GM18499 (cell line): Measurements from ENCODE around the gene FGF14.

Experiments used
- ATAC-seq: cut with Tn5 transposase; IDR thresholded peaks from one replicate; pipeline ENCODE4 v1.9.1; 2021; ENCODE audit warnings: moderate number of reproducible peaks; ENCODE audit not compliant: insufficient read depth, unreplicated experiment

Gene FGF14

DNA sequence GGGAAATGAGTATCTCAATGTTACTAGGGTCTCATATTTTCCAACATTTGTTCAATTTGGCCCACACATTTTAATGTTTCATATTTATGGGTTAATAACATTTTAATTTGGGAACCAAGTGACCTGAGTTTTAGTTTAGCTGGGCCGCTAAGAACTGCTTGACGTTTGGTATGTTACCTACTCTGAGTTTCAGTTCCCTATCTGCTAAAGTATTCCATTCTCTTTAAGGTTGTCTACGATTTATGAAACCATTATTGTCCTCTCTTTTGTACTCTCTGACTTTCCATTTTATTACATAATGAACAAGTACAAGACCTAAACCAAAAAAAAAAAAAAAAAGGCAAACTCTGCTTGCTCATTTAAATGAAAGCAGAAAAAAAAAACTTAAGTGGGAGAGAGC is 89.9 kb downstream of the FGF14 start:
- ATAC-seq: peak; percentile 92

DNA sequence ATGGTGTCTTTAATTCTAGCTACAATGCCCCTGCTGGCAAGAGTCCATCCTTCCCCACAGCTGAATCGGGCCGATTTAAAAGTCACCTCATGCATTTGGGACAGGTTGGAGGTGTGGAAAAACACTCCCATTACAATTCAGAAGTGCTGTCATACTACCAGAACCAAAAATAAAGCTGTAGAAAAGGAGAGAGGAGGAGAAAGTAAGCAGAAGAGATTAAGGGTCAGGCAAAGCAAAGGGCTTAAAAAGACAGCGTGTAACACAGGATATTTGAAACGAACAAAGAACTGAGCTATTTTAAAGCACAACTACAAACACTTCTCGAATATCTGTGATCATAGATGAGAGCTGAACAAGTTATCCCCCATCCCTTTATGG is 90.4 kb downstream of the FGF14 start:
- no peak for ATAC-seq

DNA sequence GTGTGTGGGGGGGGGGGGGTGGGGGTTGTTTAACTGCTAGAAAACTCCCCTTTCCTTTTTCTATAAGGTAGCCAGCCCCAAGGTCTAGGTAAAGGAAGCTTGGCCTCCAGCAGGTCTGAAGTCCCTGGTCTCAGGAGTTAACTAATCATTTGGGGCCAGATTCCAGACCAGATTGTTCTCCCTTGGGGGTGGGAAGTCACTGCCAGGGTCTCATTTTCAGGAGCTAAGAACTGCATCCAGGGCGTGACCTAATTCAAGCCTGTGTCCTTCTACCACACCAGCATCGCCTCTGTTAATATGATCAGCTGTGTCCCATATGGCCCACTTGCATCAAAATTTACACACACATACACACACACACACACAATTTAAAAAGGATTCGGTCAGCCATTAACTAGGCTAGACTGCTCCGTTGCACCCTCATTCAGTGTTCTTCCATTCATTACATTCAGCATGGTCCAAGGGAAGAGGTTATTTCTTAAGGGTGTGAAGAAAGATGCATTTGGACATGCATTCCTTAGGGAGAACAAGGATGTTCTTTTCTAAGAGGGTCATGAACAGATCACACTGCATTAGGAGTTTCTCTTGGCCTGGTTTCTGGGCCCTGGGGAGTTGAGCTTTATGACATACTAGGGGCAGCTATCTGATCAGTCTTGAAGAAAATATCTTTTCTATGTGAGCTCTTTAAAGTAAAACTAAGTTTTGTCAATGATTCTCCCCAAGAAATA is 91.0 kb downstream of the FGF14 start:
- ATAC-seq: no peak

DNA sequence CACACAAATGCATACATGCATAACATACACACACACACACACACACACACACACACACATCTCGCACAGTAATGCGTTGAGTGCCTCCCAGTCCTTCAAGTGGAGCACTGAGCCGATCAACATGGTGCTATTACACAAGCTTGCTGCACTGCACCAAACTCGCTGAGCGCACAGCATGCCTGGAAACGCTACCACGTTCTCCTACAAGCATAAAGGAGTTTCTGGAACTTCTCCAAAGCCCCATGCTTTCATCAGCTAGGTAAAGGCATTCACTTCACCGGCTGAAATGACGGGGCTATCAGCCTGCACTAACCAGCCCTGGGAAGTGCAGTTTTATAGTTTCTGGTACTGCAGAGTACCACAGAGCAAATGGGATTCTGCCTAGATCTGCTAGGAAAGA is 92.7 kb downstream of the FGF14 start:
- no peak for ATAC-seq

DNA sequence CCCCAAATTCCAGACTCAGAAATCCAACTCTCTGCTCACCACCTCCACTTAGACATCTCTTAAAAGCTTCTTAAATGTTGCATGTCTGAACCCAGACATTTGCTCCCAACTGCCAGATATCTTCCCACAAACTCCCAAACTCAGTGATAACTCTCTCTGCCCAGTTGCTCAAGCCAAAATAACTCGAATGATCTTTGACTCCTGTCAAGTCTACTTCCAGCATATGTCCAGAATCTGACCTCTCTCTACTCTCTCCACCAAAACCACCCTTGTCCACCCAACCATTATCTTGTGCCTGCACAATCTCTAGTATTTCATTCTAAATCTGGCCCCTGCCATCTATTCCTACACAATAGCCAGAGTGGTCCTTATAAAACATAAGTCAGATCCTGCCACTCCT is 99.3 kb downstream of the FGF14 start:
- no peak for ATAC-seq

DNA sequence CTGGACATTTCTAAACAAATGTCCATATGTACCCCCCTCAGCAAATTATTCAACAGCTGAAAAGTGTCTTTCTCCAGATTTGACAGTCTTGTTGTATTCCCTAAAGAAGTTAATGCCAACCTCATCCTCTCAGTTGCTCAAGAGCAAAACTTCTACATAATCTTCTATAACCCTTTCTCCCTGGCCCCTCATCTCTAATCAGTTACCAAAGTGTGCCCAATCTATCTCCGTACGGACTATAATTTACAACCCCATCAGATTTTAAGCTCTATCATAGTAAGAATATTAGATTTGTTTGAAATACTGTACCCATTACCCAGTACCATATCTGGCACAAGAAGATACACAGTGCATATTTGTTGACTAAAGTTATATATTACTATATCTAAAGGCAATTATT is 101.5 kb downstream of the FGF14 start:
- ATAC-seq: no peak

DNA sequence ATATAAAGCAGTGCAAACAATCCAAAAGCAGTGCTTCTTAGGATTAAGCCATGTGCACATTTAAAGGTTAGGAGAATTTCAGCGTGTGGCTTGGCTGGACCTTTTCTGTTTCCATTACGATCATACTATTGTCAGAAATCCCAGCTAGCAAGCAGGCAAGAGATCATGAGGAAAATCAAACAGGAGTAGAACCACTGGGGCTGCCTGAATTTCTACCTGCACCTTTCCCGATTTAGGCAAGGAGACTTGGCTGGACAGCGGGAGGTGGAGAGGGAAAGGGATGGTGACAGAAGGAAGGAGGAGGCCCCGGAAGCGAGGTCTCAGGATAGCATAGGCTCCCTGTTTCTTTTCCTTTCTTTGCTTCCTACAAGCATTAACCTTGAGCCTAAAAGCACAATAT is 102.5 kb downstream of the FGF14 start:
- ATAC-seq: no peak

DNA sequence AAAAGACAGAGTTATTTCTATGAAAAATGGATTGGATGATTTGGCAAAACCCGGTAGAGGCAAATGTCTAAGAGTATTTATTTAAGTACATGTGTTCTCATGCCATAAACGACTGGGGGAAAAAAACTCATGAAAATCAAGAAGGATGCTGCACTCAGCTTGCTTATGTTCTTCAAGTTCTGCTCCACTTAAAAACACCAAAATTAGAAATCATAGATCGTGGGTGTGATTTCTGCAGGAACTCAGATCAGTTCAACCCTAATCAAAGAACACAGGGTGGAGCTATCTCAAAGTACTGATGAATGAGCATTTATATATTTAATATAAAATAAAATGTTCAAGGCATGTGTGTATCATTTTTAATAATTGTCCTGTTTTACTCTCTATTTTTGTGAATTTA is 103.8 kb downstream of the FGF14 start:
- ATAC-seq: no peak

DNA sequence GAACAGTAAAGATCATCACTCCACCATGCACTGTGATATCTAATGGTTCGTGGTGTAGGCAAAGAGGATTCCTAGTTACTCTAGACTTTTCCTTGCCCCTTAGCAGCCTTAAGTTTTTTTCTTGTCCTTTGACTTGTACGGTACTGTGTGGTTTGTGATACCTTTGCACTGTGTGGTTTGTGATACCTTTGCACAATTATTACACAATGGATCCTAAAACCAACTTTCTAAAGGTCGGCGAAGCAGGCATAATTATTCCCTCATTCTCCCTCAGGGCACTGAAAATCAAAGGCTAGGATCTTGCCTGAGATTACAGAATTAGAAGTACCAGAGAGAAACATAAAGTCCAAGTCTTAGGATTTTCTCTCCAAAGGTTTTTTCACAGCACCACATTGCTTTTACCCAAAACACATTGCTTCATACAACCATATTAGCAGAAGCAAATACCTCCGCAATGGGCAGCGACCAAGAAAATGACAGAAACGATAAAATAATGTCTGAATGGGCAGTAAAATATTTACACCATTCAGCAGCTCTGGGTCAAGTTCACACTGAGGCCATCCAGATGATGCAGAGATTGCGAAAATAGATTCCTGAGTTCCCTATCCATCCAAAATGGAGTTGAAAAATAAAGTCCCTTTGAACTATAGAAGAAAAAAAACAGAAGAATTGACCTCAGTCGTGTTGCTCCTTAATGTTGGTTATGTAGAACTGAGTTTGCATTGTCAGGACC is 106.4 kb downstream of the FGF14 start:
- no peak for ATAC-seq

DNA sequence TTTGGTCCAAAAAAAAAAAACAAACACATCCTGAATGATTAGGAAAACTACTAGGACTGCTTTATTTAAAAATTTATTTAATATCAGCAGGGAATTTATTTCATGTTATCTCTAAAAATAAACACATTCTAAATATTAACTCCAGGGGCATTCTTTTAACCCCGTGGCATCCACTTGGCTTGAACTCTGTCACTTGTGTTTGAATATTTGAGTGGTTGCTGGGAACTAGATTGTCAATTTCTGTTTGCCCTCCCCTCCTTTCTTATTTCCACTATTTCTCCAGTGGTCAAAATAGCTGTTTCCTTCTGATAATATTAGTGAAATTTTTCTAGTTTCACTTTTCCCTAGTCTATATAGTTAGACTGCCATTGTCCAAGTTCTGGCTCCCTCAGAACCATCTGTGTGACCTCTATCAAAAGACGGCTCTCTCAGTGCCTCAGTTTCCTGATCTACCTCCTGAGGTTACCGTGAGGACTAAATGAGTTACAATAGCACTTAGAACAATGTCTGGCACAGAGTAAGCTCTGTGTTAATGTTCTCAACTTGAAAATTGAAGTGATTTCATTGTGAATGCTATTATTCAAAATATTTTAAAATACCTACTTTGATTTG is 107.3 kb downstream of the FGF14 start:
- ATAC-seq: no peak

DNA sequence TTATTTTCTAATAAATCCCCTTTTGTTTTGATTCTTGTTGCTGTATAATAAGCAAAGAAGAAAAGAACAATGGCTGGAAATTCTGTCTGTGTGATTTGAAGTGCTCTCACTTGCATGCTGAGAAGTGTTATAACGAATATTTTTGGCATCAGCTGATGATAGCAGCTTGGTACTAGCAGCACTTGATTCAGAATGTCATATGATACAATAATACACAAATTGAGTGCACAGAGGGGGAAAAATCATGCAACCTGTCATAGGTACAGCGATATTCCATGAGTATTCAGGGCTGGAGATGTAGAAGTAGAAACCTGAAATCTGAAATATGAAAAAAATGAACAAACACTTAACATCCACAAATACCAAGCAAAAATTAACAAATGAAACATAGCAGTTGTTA is 108.1 kb downstream of the FGF14 start:
- no peak for ATAC-seq

DNA sequence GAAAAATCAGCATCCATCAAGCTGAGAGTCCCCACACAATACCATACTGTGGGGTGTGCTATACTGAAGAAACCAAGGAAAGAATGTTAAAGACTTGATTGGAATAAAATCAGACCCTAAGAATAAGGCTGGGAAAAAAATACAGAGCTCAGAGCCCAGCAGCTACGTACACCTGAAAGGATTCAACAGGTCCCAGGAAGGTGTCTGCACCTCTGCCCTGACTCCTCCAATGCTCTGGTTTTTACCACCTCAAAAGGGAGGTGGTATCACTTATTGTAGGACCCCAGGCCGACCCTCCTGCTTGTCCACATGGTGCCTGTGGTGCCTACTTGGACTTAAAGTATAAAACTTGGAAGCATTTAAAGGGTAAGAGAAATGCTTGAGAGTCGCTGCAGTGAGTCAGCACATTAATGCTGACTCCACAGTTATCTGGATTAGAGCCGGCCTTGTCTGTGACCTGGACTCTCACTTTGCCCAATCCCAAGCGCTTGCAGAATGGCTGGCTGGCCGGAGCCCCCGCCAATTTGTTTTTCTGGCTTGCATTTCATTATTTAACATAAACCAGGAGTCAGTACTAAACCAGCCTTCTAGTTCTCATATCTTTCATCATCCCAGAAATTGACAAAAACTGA is 110.1 kb downstream of the FGF14 start:
- ATAC-seq: no peak

DNA sequence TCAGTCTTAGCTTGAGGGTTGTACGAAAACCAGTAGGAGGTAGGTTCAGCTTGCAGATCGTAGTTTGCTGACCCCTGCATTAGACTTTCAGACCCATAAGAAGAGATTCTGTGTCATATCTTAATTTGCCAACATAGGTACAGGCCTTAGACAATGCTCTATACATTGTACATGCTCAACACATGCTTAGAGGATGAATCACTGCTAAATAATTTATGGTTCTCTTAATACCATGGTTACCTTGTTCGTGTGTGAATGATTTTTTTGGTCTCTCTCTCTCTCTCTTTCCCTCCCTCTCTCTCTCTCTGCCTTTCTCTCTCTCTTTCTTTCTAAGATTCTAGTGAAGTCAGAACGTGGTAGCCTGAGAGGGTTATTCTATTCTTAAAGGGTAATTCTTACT is 112.2 kb downstream of the FGF14 start:
- ATAC-seq: no peak

DNA sequence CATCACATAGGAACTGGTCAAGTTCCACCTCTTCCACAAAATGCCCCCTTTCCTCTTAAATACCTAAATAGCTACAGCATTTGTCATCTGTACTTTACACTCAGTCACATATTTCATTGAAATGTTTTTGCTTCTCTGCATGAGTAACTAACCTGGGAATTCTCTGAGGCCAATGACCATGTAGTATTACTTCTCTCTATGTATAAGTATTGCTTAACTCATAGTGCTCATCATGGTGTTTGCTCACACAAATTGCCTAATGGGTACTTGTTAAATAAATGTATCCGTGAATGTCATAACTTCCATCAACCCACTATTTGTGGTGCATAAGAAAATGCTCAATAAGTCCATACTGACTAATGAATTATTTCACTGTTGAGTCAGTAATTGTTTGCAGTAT is 115.5 kb downstream of the FGF14 start:
- no peak for ATAC-seq

DNA sequence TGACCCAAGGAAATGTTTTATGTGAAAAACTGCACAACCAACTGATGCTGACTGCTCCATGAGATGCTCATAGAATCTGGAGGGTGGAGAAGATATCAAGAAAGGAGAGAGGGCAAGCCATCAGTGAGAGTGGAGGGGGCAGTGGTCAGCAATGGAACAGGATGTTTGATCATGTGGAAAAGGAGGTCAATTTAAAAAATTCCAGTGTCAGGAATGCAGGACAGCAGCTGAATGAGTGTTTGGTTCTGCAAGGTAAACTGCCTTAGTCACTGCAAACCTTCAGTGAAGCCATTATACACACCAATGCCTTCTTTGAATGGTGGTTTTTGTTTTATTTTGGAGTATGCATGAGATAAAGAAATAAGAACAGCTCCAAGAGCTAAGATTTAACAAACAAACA is 121.5 kb downstream of the FGF14 start:
- no peak for ATAC-seq

DNA sequence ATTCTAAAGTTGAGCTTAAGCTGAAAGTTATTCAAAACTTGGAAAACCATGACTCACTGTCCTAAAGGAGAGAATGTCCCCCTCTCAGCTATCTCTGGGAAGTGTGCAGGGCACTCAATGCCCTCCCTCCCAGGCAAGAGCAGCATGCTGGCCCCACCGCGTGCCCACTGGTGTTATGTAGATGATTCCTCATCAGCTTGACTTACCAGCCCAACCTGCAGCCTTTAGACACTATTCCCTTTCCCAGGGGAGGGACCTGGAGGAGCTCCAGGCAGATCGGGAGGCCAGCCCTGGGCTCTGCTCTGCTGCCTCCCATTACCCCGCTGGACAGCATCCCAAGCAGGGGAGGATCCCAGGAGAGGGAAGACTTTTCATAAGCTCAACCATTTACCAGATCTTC is 124.6 kb downstream of the FGF14 start:
- ATAC-seq: no peak

DNA sequence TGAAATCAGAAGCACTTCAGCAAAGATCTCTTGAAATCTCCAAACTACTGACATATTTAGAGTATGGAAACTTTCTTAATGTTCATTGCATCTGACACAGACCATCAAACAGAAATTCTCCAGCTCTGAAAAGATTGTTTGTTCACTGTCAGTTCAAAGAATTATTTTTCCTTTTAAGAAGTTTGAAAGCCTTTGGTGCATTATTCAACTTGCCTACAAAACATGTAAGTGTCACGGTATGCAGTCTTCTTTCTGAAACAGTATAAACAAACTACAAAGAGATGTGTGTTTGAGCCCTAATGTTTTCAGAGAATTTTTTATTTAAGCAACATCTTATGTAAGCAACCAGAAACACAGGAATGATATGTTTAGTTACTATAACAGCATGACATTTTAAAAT is 125.4 kb downstream of the FGF14 start:
- no peak for ATAC-seq

DNA sequence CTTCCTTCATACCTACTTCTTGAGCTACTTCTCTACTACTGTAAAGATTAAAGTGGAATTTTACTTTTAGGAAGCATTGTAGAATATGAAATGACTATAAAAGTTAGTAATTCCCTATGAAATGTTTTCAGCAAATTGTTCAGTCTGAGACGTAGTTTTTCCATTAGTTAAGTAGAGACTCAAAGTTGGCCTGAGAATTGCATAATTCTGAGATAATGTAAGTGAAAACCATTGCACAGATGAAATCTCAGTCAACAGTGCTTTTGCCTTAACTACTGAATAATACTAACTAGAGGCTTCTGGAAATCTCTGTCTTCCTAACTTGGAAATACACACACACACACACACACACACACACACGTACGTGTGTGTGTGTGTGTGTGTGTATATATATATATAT is 125.9 kb downstream of the FGF14 start:
- no peak for ATAC-seq

DNA sequence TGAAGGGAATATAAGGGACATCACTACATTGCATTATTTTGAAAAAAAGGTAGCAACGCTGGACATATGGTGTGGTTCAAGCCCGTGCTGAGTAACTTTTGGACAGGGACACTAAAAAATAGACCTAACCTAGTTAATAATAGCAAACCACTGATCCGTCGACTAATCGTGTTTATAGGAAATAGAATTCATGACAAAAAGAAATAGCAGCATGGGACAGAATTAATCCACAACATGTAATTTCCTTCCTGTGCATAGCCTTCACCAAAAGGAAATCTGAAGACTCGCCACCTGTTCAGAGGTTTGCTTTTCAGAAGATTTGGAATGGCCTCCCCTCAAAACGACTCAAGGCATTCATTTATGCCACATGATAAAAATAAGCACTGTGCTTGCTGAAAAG is 128.7 kb downstream of the FGF14 start:
- ATAC-seq: no peak

DNA sequence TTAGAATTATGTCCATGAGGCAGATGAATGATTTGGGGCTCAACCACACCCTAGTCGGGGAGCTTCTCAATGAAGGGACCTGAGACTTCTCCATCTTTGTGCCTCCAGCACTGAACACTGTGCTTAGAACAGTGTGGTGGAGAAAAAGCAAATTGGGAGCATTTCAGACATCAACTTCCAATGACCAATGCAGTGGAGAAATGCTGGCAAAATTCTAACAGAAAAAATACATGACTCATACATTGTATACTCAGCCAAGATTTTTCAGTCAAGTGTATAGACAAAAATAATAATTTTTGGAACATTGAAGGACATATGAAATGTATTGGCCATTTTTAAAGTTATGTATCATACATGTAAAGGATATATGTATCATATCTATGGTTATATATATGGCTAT is 134.7 kb downstream of the FGF14 start:
- ATAC-seq: no peak

DNA sequence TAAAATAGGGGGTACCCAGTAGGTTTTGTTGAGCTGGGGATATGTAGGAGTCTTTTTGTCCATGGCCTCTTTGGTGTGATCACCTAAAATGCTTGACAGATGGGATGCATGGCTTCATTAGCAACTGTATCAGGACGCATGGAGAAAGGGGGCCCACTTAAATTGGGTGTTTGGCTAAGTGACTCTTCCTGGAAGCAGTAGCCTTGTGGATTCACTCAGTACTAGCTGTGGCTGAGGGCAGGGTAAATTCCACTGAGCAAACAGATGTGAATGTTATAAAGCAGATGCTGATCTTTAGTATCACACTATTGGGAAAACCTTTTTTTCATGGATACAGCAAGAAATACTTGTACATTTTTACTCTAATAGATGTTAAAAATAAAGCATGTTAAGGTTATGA is 140.0 kb downstream of the FGF14 start:
- no peak for ATAC-seq
